HEK293 (cell line): ENCODE data around the gene SZT2.

ENCODE experiments used
- CTCF ChIP-seq: fragments of 450-650 bp; formaldehyde crosslinking; IDR thresholded peaks from 2 replicates; pipeline ENCODE4 v1.5.1; 2016; ENCODE audit warnings: missing biosample characterization, missing genetic modification characterization
- PBX3 ChIP-seq: sonication (generic); formaldehyde crosslinking; IDR thresholded peaks from 2 replicates; pipeline ENCODE4 v1.8.1; 2022; ENCODE audit warnings: mild to moderate bottlenecking, moderate library complexity, missing genetic modification reagents
- YY2 ChIP-seq: fragments of 450-650 bp; formaldehyde crosslinking; IDR thresholded peaks from 2 replicates; pipeline ENCODE4 v1.5.1; 2016; ENCODE audit warnings: missing biosample characterization, missing genetic modification characterization
- ZFP37 ChIP-seq: fragments of 450-650 bp; formaldehyde crosslinking; IDR thresholded peaks from 2 replicates; pipeline ENCODE4 v1.5.1; 2016; ENCODE audit warnings: missing biosample characterization, missing genetic modification characterization
- ZNF10 ChIP-seq: fragments of 450-650 bp; formaldehyde crosslinking; IDR thresholded peaks from 2 replicates; pipeline ENCODE4 v1.5.1; 2017; ENCODE audit warnings: missing biosample characterization, missing genetic modification characterization
- ZNF114 ChIP-seq: fragments of 450-650 bp; formaldehyde crosslinking; IDR thresholded peaks from 2 replicates; pipeline ENCODE4 v1.5.0; 2017; ENCODE audit warnings: missing biosample characterization, missing genetic modification characterization
- ZNF132 ChIP-seq: fragments of 450-650 bp; formaldehyde crosslinking; IDR thresholded peaks from 2 replicates; pipeline ENCODE4 v1.5.1; 2017; ENCODE audit warnings: missing biosample characterization, missing genetic modification characterization, borderline replicate concordance
- ZNF146 ChIP-seq: fragments of 450-650 bp; formaldehyde crosslinking; IDR thresholded peaks from 2 replicates; pipeline ENCODE4 v1.5.1; 2016; ENCODE audit warnings: missing biosample characterization, missing genetic modification characterization
- ZNF274 ChIP-seq, 2 experiments: fragments of 200-500 bp in 1 of 2; fragments of 450-650 bp in 1 of 2; sonication (Bioruptor generic) in 1 of 2; formaldehyde crosslinking in 1 of 2; IDR thresholded peaks; 2 replicates each; pipeline versions ENCODE4 v1.5.1 to v1.6.1; 2014 to 2016; ENCODE audit warnings: borderline replicate concordance in 1 of 2, inconsistent platforms in 1 of 2, low read length in 1 of 2, missing biosample characterization in 1 of 2, missing genetic modification characterization in 1 of 2
- ZNF292 ChIP-seq: fragments of 450-650 bp; formaldehyde crosslinking; IDR thresholded peaks from 2 replicates; pipeline ENCODE4 v1.5.1; 2016; ENCODE audit warnings: low read depth, missing biosample characterization, missing genetic modification characterization, borderline replicate concordance
- ZNF501 ChIP-seq: fragments of 450-650 bp; formaldehyde crosslinking; IDR thresholded peaks from 2 replicates; pipeline ENCODE4 v1.5.1; 2016; ENCODE audit warnings: missing biosample characterization, missing genetic modification characterization
- ZNF76 ChIP-seq: fragments of 450-650 bp; formaldehyde crosslinking; IDR thresholded peaks from 2 replicates; pipeline ENCODE4; 2016; ENCODE audit warnings: low read depth, missing biosample characterization, missing genetic modification characterization, borderline replicate concordance
- ZNF776 ChIP-seq: fragments of 450-650 bp; formaldehyde crosslinking; IDR thresholded peaks from 2 replicates; pipeline ENCODE4 v1.5.0; 2017; ENCODE audit warnings: missing biosample characterization, missing genetic modification characterization, borderline replicate concordance
- TF ChIP-seq, protein P1 (sequence below): fragments of 450-650 bp; formaldehyde crosslinking; IDR thresholded peaks from 2 replicates; pipeline ENCODE4 v1.5.1; 2016; ENCODE audit warnings: missing biosample characterization, missing genetic modification characterization

DNA sequence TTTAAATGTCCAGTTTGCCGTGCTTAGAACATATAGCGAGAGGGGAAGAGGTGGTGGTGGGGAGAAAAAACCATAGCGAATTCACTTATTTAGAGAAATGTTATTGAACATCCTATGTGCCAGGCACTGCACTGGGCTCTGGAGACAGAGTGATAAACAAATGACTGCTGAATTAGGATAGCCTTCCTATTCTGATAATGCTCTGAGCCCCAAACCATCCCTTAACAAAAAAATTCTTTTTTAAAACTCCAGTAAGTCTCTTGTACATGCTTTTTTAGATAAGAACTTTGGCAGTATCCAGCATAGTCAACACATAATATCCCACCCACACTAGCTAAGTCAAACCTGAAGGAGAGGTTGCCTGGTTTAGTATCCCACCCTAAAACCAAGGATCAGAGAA is 8.5 kb downstream of the SZT2 start:
- TF ChIP-seq PBX3 = no peak
- no peak for TF ChIP-seq YY2 (tag by site-specific recombination)
- no peak for TF ChIP-seq CTCF (tag by site-specific recombination)
- TF ChIP-seq ZNF292 = no peak
- no peak for TF ChIP-seq ZNF274 (IDR thresholded peaks at IDR 0.05; ENCODE audit: low read length)
- TF ChIP-seq ZNF274 (tag by site-specific recombination; IDR thresholded peaks at IDR 0.05; ENCODE audit: borderline replicate concordance) = no peak
- TF ChIP-seq ZNF776 (tag by site-specific recombination) = no peak
- TF ChIP-seq ZNF114 (tag by site-specific recombination) = no peak
- TF ChIP-seq ZFP37 (tag by site-specific recombination) = no peak
- TF ChIP-seq ZNF501 (tag by site-specific recombination) = no peak
- TF ChIP-seq, protein P1, sequence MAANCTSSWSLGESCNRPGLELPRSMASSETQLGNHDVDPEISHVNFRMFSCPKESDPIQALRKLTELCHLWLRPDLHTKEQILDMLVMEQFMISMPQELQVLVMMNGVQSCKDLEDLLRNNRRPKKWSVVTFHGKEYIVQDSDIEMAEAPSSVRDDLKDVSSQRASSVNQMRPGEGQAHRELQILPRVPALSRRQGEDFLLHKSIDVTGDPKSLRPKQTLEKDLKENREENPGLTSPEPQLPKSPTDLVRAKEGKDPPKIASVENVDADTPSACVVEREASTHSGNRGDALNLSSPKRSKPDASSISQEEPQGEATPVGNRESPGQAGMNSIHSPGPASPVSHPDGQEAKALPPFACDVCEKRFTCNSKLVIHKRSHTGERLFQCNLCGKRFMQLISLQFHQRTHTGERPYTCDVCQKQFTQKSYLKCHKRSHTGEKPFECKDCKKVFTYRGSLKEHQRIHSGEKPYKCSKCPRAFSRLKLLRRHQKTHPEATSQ (tag by site-specific recombination) = no peak
- no peak for TF ChIP-seq ZNF146
- no peak for TF ChIP-seq ZNF132
- TF ChIP-seq ZNF10 = no peak
- TF ChIP-seq ZNF76 (tag by site-specific recombination) = no peak
